ACHN (cell line): ENCODE measurements around the gene ST7.
"Not testable (repeated sequence)": the region's sequence is repeated elsewhere in the genome, so short reads cannot be mapped to it uniquely, and the experiment has no call there.

ENCODE experiments used
- DNase-seq: peaks from one replicate; pipeline ENCODE4 v3.0.0-alpha.2; 2015
- in situ Hi-C: cut with HindIII; loops from 2 replicates; pipeline ENCODE4 v1.10.0; 2017; ENCODE audit warnings: low sequenced_read_pairs, low pct_ligation_motif_present, low pct_unique_long_range_greater_than_20kb

The ST7 gene, protein sequence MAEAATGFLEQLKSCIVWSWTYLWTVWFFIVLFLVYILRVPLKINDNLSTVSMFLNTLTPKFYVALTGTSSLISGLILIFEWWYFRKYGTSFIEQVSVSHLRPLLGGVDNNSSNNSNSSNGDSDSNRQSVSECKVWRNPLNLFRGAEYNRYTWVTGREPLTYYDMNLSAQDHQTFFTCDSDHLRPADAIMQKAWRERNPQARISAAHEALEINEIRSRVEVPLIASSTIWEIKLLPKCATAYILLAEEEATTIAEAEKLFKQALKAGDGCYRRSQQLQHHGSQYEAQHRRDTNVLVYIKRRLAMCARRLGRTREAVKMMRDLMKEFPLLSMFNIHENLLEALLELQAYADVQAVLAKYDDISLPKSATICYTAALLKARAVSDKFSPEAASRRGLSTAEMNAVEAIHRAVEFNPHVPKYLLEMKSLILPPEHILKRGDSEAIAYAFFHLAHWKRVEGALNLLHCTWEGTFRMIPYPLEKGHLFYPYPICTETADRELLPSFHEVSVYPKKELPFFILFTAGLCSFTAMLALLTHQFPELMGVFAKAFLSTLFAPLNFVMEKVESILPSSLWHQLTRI

DNA sequence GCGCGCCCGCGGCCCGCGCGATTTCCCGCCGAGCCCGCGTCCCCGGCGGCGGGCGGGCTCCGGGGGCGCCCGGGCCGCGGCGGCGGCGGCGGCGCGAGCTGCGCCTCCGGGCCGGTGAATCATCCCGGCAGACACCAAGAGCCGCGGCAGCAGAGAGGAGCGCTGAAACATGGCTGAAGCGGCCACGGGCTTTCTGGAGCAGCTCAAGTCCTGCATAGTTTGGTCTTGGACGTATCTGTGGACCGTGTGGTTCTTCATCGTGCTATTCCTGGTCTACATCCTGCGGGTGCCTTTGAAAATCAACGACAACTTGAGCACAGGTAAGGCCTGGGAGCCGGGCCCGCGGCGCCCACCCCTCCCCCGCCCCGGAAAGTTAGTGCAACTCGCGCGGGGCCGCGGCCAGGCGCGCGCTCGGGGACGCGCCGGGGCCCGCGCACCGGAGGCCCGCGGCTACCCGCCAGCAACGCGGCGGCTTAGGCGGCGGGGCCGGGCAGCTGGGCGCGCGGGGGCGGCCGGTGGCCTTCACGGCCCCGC is at the start of gene ST7:
ST7 (plus strand) TSS at position 130 of the 534 bp plus-strand sequence; CDS start at position 170, 40 bp downstream.
- peak; percentile 88 for DNase-seq
- in situ Hi-C loops, result no loop called here

DNA sequence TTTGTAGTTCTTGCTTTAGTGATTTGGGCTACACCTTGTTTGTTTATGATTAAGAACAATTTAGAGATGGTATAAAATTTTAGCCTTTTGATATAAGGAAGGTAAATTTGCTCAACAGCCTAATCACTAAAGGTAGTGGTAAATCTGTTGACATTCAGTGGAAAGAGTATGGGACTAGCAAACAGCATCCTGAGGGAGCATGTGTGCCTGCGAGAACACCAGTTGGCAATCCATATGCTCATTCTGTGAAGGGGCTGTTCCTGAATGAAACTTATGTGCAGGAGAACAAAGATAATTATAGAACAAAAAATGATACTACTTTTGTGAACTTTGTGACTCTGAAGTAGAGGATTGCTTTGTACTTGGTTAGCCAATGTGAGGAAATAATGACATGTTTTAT is 46.9 kb upstream of the ST7 start:
- in situ Hi-C loops, result no loop called here
- DNase-seq, result no peak

DNA sequence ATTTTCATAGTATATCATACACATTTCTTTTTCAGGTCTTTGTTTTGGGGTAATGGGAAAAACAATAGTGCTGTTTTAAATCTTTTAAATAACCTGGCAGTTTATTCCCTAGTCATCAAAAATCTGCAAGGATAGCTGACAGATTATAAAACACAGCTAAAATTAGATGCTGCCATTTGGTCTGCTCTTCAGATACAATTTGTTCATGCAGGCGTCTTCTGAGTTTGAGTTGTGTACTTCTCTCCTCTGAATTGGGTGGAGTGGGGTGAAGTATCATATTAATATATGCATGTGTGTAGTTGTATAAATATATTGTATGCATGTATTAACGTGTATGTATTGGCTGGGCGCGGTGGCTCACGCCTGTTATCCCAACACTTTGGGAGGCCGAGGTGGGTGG is 42.9 kb upstream of the ST7 start:
- DNase-seq, result no peak
- in situ Hi-C loops, result no loop called here

DNA sequence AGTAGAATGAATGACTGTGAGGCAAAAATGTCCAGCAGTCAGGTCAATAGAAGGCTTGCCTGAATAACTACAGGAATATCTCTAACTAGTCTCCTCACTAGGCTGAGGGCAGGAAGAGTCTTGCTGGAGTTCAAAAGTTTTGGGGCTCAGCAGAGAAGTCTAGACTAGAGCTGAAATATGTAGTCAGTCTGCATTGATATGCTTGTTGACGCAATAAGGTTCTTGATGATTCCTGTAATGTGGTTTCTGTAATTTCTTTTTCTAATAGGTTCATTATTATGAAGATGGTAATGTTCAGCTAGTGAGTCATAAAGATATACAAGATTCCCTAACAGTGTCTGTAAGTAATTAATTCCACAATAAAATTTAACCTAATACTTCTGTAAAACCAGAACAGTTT is 41.5 kb upstream of the ST7 start:
- in situ Hi-C loops, result no loop called here
- DNase-seq, result no peak

DNA sequence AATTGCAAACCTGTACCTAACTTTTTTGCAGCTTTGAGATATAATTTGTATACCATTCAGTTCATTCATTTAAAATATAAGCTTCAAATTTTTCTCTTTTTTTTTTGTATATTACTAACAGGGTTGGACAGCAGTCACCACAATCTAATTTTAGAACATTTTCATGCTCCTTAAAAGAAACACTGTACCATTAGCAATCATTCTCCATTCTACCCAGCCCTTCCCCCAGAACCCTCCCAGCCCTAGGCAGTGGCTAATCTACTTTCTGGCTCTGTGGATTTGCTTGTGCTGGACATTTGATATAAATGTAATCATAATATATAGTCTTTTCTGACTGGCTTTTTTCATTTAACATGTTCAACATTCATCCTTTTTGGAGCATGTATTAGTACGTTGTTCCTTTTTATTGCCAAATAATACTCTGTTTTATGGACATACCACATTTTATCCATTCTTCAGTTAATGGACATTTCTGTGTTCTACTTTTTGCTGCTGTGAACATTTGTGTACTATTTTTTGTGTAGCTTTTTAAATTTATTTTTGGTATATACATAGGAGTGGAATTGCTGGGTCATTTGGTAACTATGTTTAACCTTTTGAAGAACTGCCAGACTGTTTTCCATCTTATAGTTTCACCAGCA is 40.9 kb upstream of the ST7 start:
- DNase-seq, result no peak
- in situ Hi-C loops, result no loop called here

DNA sequence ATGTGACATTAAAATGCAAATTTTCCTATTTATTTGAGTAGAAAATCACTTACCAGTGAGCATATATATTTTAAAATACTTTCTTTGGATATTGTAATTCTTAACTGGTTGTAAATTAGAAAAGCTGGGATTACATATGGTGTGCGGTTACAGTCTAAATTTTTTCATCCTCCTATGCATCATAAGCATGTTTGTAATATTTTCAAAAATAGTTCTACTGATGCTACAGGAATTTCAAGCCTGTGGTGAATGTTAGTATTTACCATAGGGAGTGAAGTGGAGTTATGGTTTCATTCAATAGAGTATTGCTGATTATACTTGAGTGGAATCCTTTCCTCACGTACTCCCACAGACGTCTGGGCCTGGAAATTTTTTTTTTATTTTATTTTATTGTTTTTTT is 34.6 kb upstream of the ST7 start:
- DNase-seq, result no peak
- in situ Hi-C loops, result no loop called here

DNA sequence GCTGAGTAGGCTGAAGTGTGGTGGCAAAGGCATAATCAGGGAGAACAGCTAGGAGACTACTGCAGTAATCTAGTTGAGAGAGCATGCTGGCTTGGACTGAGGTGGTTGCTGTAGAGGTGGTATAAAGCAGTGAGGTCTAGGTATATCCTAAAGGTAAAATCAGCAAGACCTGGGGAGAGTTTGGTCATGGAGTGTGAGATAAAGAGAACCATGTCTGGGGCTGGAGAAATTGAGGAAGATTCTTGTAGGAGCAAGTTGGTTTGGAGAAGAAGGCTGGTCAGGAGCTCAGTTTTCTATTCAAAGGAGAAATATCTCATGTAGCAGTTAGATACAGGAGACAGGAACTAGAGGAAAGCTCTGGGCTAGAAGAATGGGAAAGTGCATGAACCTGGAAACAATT is 32.9 kb upstream of the ST7 start:
- DNase-seq, result no peak
- in situ Hi-C loops, result no loop called here

DNA sequence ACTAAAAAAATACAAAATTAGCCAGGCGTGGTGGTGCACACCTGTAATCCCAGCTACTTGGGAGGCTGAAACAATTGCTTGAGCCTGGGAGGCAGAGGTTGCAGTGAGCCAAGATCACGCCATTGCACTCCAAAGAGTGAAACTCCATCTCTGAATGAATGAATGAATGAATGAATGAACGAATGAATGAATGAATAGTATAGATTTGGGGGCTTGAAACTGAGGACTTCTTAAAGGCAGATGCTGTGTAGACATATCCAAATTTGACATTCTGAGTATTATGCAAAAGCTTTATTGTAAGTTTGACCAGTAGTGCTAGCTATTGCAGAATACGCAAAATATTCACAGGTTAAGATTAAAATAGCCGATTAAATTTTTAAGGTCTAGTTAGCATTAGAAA is 30.8 kb upstream of the ST7 start:
- no peak for DNase-seq
- in situ Hi-C loops, result no loop called here

DNA sequence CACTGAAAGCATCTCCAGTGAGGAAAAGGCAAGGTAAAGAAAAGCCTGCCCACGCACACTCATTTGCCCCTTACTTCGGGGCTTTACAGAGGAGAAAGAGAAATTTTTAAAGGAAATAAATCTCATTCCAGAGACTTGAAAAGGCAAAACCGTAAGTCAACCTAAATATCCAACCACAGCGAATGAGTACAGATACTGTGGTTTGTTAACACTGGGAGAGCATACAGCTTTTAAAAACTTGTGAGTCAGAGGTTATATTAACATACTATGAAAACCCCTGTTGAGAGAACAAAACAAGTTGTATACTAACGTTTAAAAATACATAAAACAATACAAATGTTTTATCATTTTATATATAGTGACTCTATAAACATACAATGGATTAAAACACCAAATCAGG is 28.6 kb upstream of the ST7 start:
- in situ Hi-C loops, result no loop called here
- no peak for DNase-seq

DNA sequence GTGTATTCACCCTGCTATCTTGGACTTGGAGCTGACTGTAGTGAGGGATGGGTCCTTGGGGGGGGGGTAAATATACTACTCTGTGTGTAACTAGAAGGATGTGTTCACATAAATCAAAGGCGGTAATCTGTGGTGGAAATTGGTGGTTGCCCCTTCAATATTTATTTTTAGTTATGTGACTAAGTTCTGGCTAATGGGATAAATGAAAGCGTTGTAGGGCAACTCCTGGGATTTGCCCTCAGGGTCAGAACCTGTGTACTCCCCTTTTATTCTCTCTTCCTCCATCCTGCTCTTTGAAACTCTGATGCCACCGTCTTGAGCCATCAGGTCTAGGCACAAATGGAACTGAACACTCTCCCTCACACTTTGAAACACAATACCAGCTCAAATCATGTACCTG is 24.3 kb upstream of the ST7 start:
- DNase-seq, result no peak
- in situ Hi-C loops, result no loop called here

DNA sequence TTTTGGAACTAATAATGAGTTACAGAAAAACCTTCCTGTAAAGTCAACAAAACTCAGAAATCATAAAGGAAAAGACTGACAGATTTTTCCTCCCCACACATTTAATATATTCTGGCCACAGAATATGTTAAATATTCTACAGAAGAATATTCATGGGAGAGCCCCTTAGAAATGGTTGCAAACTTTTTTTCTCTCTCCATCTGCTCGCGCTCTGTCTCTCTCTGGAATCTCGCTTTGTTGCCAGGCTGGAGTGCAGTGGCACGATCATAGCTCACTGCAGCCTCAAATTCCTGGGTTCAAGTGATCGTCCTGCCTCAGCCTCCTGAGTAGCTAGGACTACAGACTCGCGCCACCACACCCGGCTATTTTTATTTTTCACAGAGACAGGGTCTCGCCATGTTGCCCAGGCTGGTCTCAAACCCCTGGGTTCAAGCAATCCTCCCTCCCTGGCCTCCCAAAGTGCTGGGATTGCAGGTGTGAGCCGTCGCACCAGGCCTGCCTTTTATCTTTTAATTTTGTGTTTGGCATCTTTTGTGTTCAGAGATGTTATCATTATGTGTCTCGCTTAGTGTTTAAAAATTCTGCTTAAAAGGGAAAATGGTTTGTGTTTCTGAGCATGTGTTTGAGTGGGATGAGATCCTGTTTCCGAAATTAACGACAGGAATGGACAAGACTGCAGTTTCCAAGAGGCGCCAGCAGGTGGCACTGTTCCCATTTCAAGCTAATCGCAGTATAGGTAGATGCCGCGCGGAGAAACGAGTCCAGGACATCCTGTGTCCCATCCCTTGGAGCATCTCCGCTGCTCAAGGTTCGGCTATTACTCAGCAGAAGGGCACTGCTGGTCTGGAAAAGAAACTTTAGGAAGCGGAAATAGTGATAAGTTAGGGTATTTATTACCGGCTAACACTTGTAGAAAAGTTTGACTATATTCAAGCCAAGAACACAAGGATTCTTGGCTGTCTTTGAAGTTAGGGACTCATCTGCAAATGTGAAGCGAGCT is 23.1 kb upstream of the ST7 start:
- DNase-seq, result peak; percentile 84
- in situ Hi-C loops, result no loop called here

DNA sequence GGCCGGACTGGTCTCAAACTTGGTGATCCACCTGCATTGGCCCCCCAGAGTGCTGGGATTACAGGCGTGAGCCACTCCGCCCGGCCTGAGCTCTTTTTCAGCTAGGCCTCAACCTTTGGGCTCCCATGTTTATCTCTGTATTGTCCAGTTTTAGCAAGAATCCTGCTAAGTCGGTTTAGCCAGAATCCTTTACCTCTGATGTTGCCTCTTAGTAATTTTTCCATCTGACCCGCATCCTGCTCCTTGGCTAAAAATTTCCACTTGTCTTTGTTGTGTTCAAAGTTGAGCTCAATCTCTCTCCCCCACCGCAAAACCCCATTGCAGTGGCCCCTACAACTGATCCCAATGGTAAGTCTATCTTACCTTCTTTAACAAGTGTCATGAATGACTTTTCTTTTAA is 20.7 kb upstream of the ST7 start:
- in situ Hi-C loops, result no loop called here

DNA sequence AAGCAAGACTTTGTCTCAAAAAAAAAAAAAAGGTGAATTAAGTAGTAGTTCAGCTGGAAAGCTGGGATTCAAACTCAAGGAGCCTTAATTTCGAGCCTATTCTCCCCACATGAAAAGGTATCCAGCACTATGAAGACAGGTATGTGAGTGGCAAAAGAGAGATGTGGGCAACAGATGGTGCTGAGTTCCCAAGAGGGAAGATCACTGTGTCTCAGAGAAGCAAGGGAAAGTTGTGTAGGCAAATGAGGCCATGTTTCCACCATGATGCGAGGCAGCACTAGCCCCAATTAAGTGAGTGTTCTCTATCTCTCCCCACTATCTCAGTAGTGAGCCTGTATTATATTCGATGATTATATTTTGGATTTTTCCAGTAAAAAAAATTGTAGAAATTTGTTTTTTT is 19.8 kb upstream of the ST7 start:
- in situ Hi-C loops, result no loop called here

More for the DNA sequence above, 20.7 kb upstream of the ST7 start:
- DNase-seq, result no peak

DNA sequence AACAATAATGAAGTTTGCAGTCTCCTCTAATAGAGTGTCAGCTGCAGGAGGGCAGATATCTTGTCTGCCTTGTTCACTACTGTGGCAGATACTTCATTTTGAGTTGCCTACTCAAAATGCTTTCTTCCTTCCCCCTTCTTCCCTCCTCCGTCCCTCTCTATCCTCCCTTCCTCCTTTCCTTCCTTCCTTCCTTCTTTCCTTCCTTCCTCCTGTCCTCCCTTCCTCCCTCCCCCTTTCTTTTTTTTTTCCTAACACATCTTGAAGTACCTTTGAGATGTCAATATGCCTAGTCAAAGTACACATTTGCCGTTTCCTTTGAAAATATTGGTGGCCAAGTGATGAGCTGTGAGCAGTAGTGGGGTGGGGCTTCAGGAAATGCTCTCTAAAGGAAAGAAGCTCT is 18.7 kb upstream of the ST7 start:
- DNase-seq, result no peak
- in situ Hi-C loops, result no loop called here

More for the DNA sequence above, 19.8 kb upstream of the ST7 start:
- DNase-seq, result no peak

DNA sequence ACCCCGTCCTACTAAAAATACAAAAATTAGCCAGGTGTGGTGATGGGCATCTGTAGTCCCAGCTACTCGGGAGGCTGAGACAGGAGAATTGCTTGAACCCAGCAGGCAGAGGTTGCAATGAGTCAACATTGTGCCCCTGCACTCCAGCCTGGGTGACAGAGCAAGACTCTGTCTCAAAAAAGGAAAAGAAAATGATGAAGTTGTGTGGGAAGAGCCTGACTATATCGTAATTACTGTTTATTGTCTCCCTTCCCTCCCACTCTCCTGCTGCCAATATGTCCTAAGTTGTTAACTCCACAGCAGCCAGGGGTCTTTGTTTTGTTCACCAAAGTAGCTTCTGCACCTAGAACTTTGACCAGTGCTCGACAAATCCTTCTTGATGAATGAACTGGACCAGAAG is 16.5 kb upstream of the ST7 start:
- in situ Hi-C loops, DNase-seq: not testable (repeated sequence)

DNA sequence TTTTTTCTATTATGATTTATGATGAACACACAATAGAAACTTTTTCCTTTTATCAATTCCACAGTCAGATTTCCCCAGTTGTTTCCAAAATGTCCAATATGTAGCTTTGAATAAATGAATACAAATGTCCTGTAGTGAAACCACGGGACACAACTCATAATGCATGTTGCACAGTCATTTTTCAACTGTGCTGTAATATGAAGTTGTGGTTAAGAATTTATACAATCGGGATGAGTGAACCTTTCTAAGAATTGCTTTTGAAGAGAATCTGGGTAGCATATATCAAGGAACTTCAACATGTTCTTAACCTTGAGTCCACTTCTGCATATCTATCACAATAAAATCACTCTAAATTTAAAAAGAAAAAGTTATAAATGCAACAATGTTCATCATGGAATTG is 14.6 kb upstream of the ST7 start:
- DNase-seq, result no peak

DNA sequence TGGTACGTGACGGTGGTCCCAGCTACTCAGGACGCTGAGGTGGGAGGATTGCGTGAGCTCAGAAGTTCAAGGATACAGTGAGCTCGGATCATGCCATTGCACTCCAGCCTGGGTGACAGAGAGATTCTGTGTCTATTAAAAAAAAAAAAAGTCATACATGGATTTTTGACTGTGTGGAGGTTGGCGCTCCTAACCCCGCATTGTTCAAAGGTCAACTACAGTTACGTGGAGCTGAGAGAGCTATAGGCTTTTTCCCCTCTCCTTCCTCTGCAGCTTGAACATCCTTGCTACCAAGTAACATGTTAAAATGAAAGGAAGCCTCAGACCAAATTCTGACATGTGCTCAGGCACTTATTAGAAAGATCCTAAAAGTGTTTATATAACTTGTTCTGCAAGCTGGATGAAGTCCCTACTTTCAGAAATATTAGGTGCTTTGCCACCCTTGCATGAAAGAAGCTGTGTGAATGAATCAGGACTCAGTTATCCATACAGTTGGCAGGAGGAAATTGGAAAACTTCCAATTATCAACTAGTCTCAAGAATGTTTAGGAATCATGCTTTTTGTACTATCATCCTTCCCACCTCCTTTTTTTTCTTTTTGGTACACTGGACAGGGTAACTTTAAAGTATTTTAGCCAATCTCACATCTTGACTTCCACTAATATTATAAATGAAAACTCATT is 12.5 kb upstream of the ST7 start:
- in situ Hi-C loops, result no loop called here
- DNase-seq, result peak; percentile 43

More for the DNA sequence above, 14.6 kb upstream of the ST7 start:
- in situ Hi-C loops, result no loop called here

DNA sequence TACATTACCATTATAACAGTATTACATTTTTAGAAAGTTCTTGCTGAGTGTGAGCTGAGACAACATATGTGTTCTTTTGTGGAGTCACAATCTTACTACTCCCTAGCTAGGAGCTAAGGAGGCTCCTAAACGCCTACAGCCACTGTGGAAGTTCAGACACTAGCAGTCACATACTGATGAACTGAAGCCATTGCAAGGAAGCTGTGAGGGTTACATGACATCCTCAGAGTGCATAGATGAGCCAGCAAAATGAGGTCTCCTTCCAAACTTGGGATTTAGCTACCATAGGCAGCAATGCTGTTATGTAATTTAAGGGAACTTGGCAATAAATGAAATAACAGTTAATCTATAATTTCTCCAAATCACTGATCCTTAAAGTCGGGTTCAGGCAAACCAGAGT is 10.8 kb upstream of the ST7 start:
- DNase-seq, result no peak
- in situ Hi-C loops, result no loop called here
